Peyer's patch (tissue), 4 donors: ENCODE results near the gene STK32B.

ENCODE experiments used
- CTCF ChIP-seq, 6 experiments: fragments of 450-650 bp in 4 of 6; fragments of 200-600 bp in 2 of 6; sonication (generic) in 1 of 6; IDR thresholded peaks; one replicate each; pipeline ENCODE4 v1.5.1; 2017 to 2019; ENCODE audit warnings: antibody characterized with exemption in 6 of 6, mild to moderate bottlenecking in 3 of 6, moderate library complexity in 1 of 6
- POLR2A ChIP-seq, 2 donors: fragments of 450-650 bp; IDR thresholded peaks; one replicate each; pipeline ENCODE4 v1.5.1; 2017; ENCODE audit warnings: antibody characterized with exemption in 2 of 2, mild to moderate bottlenecking in 2 of 2, moderate library complexity in 2 of 2

GRCh38 chr4:5366009-5366386, 314.7 kb downstream of the STK32B start:
- no peak for TF ChIP-seq CTCF (IDR thresholded peaks at IDR 0.05)
- no peak for TF ChIP-seq POLR2A (IDR thresholded peaks at IDR 0.05)
